Right atrium auricular region (tissue), 2 donors: ENCODE results near the gene CARMIL1. TPM values are rescaled to one million over a fixed set of nuclear protein-coding genes. Genes with fewer than 3 reads are reported as not detected.
"Not testable (repeated sequence)": the region's sequence is repeated elsewhere in the genome, so short reads cannot be mapped to it uniquely, and the experiment has no call there.

Experiments used
- DNase-seq: peaks from one replicate; pipeline ENCODE4 v3.0.0-alpha.2; 2019; ENCODE audit warnings: low spot score
- H3K27ac ChIP-seq, 2 donors: fragments of 200-600 bp; sonication (generic); 1 replicate in 1 of 2; 2 replicates in 1 of 2; pipeline ENCODE4 v1.5.1; 2016 to 2019
- H3K27me3 ChIP-seq, 2 donors: fragments of 200-600 bp; sonication (generic); one replicate each; pipeline versions ENCODE4 v1.5.1 to v1.6.0; 2017 to 2019
- H3K36me3 ChIP-seq: fragments of 200-600 bp; sonication (generic); one replicate; pipeline ENCODE4 v1.5.1; 2016
- H3K4me1 ChIP-seq, 2 donors: fragments of 200-600 bp; sonication (generic); one replicate each; pipeline versions ENCODE4 v1.5.1 to v1.6.0; 2017 to 2019
- H3K4me3 ChIP-seq, 2 donors: fragments of 200-600 bp; sonication (generic); 1 replicate in 1 of 2; 2 replicates in 1 of 2; pipeline ENCODE4 v1.5.1; 2017 to 2019; ENCODE audit warnings: mild to moderate bottlenecking in 1 of 2, moderate library complexity in 1 of 2
- H3K9me3 ChIP-seq, 2 donors: fragments of 200-600 bp; sonication (generic); one replicate each; pipeline ENCODE4 v1.5.1; 2019
- total RNA-seq, 2 donors: library from RNA; depleted of rRNA; stranded (reverse); fragments of >200 nt; gene quantifications; one replicate each; pipeline ENCODE4 v1.1.0, GENCODE V29; 2016
- TF ChIP-seq, protein P1 (sequence below), 2 donors: fragments of 200-600 bp; sonication (generic); IDR thresholded peaks; one replicate each; pipeline ENCODE4 v1.5.1; 2019; ENCODE audit warnings: antibody characterized with exemption in 2 of 2

Gene CARMIL1
- total RNA-seq, 2 donors from 2014 or later = 7.9 to 29.4 TPM

DNA sequence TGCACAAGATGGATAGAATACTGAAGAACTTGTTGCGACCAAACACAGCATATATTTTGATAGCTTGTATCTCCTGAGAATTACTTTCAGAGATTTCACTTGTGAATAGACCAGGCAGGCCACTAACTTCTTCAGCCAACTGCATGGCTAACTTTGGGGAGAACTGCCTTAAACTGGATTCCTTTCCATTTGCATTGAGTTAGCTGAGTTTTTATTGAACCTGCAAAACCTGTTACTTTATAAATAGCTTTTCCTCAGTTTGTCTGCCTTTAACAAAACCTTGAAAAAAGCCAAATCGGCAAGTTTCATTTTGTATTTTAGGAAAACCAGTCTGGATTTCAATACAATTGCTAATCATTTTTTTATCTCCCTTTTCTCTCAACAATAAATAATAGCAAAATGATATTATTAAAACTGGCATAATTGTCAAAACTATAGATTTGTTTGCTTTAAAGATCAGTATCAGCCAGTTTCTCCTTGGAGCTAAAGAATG lies 300.3 kb downstream of the CARMIL1 start:
- Histone ChIP-seq H3K27me3 (no peaks in the 10 kb centered on the region), H3K4me1 (no peaks in the 10 kb centered on the region), H3K27ac (no peak overlapping the region), H3K4me3 (no peak overlapping the region), H3K36me3 (peaks cover 9% of the 10 kb centered on the region), H3K9me3 (no peaks in the 10 kb centered on the region)
- TF ChIP-seq, protein P1, sequence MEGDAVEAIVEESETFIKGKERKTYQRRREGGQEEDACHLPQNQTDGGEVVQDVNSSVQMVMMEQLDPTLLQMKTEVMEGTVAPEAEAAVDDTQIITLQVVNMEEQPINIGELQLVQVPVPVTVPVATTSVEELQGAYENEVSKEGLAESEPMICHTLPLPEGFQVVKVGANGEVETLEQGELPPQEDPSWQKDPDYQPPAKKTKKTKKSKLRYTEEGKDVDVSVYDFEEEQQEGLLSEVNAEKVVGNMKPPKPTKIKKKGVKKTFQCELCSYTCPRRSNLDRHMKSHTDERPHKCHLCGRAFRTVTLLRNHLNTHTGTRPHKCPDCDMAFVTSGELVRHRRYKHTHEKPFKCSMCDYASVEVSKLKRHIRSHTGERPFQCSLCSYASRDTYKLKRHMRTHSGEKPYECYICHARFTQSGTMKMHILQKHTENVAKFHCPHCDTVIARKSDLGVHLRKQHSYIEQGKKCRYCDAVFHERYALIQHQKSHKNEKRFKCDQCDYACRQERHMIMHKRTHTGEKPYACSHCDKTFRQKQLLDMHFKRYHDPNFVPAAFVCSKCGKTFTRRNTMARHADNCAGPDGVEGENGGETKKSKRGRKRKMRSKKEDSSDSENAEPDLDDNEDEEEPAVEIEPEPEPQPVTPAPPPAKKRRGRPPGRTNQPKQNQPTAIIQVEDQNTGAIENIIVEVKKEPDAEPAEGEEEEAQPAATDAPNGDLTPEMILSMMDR (IDR thresholded peaks at IDR 0.05) = no peak
- no peak for DNase-seq

DNA sequence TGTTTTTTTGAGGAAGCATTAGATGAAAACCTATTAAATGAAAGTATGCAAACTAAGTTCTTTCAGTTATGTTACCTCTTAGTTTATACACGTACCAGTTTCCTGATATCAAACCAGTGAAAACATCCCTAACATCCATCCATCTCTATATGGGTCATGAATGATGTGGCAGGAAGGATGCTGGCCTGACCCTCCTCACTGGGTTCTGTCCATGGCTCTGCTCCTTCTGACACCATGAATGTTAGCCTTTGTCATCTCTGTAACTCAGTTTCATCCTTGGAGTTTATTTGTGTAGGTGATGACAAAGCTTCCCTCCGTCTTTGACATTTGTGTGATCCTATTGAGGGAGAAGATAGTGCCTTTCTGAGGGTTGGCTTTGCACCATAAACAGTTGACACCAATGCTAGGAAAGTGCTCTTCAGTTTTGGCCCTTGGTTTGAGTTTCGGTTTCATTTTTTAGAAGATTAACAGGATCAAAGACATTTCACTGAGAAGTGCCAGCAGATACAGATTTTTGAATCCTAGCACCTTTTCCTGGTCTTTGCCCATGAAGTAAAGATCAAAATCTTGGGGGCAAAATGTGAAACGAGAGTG lies 300.8 kb downstream of the CARMIL1 start:
- TF ChIP-seq, protein P1 (IDR thresholded peaks at IDR 0.05) = no peak
- Histone ChIP-seq H3K9me3 (no peaks in the 10 kb centered on the region), H3K4me1 (no peaks in the 10 kb centered on the region), H3K27ac (no peak overlapping the region), H3K4me3 (no peak overlapping the region), H3K27me3 (no peaks in the 10 kb centered on the region), H3K36me3 (peaks cover 9% of the 10 kb centered on the region)
- no peak for DNase-seq

DNA sequence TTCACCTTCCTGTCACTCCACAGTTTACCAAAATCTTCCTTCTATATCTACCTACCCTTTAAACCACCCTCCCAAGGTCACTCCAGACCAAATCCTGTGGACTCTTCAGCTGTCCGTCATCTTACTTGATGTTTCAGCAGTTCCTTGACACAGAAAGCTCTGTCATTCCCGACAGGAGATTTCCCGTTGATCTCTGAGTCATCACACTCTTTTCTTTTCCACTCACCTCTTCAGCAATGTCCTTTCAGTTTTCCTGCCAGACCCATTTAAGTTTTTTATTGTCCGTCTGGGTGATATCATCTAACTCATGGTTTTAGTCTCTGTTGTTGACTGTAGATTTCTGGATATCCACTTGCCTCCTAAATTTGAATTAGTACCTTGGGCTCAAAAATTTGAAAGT lies 302.9 kb downstream of the CARMIL1 start:
- Histone ChIP-seq H3K27ac (no peak overlapping the region), H3K9me3 (no peaks in the 10 kb centered on the region), H3K27me3 (no peaks in the 10 kb centered on the region), H3K4me3 (no peak overlapping the region), H3K36me3 (peaks cover 9% of the 10 kb centered on the region), H3K4me1 (no peaks in the 10 kb centered on the region)
- no peak for DNase-seq
- TF ChIP-seq, protein P1 (IDR thresholded peaks at IDR 0.05) = no peak

DNA sequence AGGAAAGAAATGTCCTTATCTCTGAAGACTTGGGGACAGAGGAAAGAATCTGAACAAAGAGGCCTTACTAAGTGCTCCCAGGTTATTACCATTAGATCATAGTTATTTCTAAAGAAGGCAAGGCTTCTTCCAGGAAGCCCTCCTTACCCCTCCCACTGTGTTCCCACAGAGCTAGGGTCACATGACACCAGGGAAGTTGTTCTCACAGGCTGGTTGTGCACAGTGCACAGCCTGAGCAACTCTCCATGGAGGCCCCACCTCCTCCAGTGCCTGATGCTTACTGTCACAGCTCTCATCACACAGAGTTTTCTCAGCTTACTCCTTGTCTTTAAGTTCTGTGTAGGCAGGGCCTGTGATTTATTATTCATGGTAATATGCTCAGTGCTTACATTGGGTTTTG lies 303.9 kb downstream of the CARMIL1 start:
- TF ChIP-seq, protein P1 (IDR thresholded peaks at IDR 0.05) = no peak
- no peaks in the 10 kb centered on the region for H3K4me1 ChIP-seq
- no peaks in the 10 kb centered on the region for H3K27me3 ChIP-seq
- DNase-seq = no peak
- no peaks in the 10 kb centered on the region for H3K9me3 ChIP-seq
- no peak overlapping the region for H3K27ac ChIP-seq
- H3K36me3 ChIP-seq = peaks cover 9% of the 10 kb centered on the region
- H3K4me3 ChIP-seq = no peak overlapping the region

DNA sequence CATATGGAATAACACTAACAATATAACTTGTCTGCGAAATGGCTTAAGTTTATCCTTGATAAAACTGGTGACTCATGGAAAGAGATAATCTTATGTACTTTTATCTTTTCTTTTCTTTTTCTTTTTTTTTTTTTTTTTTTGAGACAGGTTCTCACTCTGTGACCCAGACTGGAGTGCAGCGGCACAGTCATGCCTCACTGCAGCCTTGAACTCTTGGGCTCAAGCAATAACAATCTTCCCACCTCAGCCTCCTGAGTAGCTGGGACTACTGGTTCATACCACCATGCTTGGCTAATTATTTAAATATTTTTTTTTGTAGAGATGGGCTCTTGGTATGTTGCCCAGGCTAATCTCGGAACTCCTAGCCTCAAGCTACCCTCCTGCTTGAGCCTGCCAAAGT lies 304.7 kb downstream of the CARMIL1 start:
- H3K27ac ChIP-seq = no peak overlapping the region
- H3K4me1 ChIP-seq = no peaks in the 10 kb centered on the region
- no peak for DNase-seq
- TF ChIP-seq, protein P1 (IDR thresholded peaks at IDR 0.05) = no peak
- no peaks in the 10 kb centered on the region for H3K27me3 ChIP-seq
- no peaks in the 10 kb centered on the region for H3K9me3 ChIP-seq
- peaks cover 9% of the 10 kb centered on the region for H3K36me3 ChIP-seq
- H3K4me3 ChIP-seq = no peak overlapping the region

DNA sequence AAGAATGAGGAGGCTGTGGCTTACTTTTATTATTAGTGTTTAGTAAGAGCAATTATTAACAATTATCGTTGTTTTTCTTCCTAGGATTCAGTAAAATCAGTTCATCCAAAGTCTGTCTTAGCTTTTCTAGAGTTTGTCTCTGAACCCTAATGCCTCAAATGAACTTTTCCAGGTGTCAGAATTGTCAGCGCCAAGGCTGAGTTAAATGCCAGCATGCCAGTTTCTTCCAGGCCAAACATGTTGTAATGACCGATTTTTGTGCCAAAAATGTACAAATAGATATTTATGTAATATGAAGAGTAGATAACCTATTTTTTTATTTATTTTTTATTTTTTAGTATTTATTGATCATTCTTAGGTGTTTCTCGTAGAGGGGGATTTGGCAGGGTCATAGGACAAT lies 306.1 kb downstream of the CARMIL1 start:
- Histone ChIP-seq H3K27ac (no peak overlapping the region), H3K4me1 (no peaks in the 10 kb centered on the region), H3K27me3 (no peaks in the 10 kb centered on the region), H3K36me3 (peaks cover 9% of the 10 kb centered on the region), H3K4me3 (no peak overlapping the region), H3K9me3 (no peaks in the 10 kb centered on the region)
- TF ChIP-seq, protein P1 (IDR thresholded peaks at IDR 0.05) = no peak
- DNase-seq = no peak

DNA sequence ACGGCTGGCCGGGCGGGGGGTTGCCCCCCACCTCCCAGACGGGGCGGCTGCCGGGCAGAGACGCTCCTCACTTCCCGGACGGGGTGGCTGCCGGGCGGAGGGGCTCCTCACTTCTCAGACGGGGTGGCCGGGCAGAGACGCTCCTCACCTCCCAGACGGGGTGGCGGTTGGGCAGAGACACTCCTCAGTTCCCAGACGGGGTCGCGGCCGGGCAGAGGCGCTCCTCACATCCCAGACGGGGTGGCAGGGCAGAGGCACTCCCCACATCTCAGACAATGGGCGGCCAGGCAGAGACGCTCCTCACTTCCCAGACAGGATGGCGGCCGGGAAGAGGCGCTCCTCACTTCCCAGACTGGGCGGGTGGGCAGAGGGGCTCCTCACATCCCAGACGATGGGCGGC lies 306.9 kb downstream of the CARMIL1 start:
- H3K27me3 ChIP-seq, H3K9me3 ChIP-seq, H3K4me3 ChIP-seq, H3K4me1 ChIP-seq, H3K36me3 ChIP-seq, H3K27ac ChIP-seq, DNase-seq: not testable (repeated sequence)
